Activated CD4-positive, alpha-beta memory T cell treated with anti-CD3 and anti-CD28 coated beads for 36 hours (primary cell): Measurements from ENCODE around the gene CLSTN3. TPM values are rescaled to one million over a fixed set of nuclear protein-coding genes. Genes with fewer than 3 reads are reported as not detected.
A peak's percentile ranks its signal among the peaks of the same experiment; 100 is the strongest.

ENCODE experiments used
- CTCF ChIA-PET: fragments of 350-600 bp; sonication (Branson Sonifier 250); formaldehyde crosslinking; loops from one replicate; lab custom pipeline; 2021; ENCODE audit warnings: antibody characterized with exemption, inconsistent platforms; lab: Charles Lee
- POLR2A ChIA-PET: fragments of 350-600 bp; sonication (Branson Sonifier 250); formaldehyde crosslinking; loops from one replicate; lab custom pipeline; 2021; ENCODE audit warnings: antibody characterized with exemption; lab: Charles Lee
- DNase-seq: peaks from one replicate; pipeline ENCODE4 v3.0.0-alpha.2; 2020
- H3K27ac Mint-ChIP-seq: one replicate; pipeline ENCODE4 v1.8.0; 2021; ENCODE audit warnings: mixed read lengths
- H3K27me3 Mint-ChIP-seq: one replicate; pipeline ENCODE4 v1.8.0; 2021; ENCODE audit warnings: mixed read lengths
- H3K36me3 Mint-ChIP-seq: one replicate; pipeline ENCODE4 v1.8.0; 2021; ENCODE audit warnings: mixed read lengths
- H3K4me1 Mint-ChIP-seq: one replicate; pipeline ENCODE4 v1.8.0; 2021; ENCODE audit warnings: low read depth, mixed read lengths
- H3K4me3 Mint-ChIP-seq: one replicate; pipeline ENCODE4 v1.8.0; 2021; ENCODE audit warnings: mild to moderate bottlenecking, mixed read lengths
- H3K9me3 Mint-ChIP-seq: one replicate; pipeline ENCODE4 v1.8.0; 2021; ENCODE audit warnings: mixed read lengths
- intact Hi-C: fragments of 100-400 bp; cut with micrococcal nuclease; formaldehyde crosslinking; loops from one replicate; pipeline ENCODE4 v1.15.1; 2023
- total RNA-seq, 2 experiments: library from RNA; stranded (reverse); gene quantifications; one replicate each; pipeline ENCODE4 v1.2.3, GENCODE V29; 2021

The CLSTN3 gene
- total RNA-seq, 2 experiments from 2014 or later = 40.1 to 44.7 TPM

GRCh38 chr12:7129287-7129871 lies 792 bp upstream of the CLSTN3 start:
- no peaks in the 10 kb centered on the region for H3K9me3 Mint-ChIP-seq
- no peak for DNase-seq
- H3K36me3 Mint-ChIP-seq = no peaks in the 10 kb centered on the region
- H3K27ac Mint-ChIP-seq = no peak overlapping the region
- no peaks in the 10 kb centered on the region for H3K27me3 Mint-ChIP-seq
- POLR2A ChIA-PET = no interaction called here
- peak overlapping the region; percentile 87 for H3K4me3 Mint-ChIP-seq
- H3K4me1 Mint-ChIP-seq = peaks cover 28% of the 10 kb centered on the region
- CTCF ChIA-PET = interaction anchor here (1.0 to 1.1 kb wide), 2 partner anchors 16 to 111 kb away, joined by 3 to 5 read pairs; partner anchors contain the start of gene LPCAT3
- intact Hi-C loops = no loop called here

- intact Hi-C loops = loop anchor here (1.0 to 5.0 kb wide), 3 partner anchors 23 to 506 kb away; partner anchors contain the start of gene LPCAT3
- ChIA-PET CTCF (interaction anchor here (0.7 to 1.7 kb wide), 5 partner anchors 10 to 23 kb away, joined by 3 to 9 read pairs (median 4); no protein-coding TSS in a partner anchor), POLR2A (interaction anchor here (1.3 kb wide), 1 partner anchor 187 kb away, joined by 5 read pairs; the partner anchor contains the start of genes C12orf57 and RNU7-1)
- H3K9me3 Mint-ChIP-seq = no peaks in the 10 kb centered on the region
- H3K27me3 Mint-ChIP-seq = no peaks in the 10 kb centered on the region
- H3K36me3 Mint-ChIP-seq = peaks cover 8% of the 10 kb centered on the region
- DNase-seq = peak; percentile 79
- H3K4me1 Mint-ChIP-seq = peaks cover 28% of the 10 kb centered on the region
- H3K27ac Mint-ChIP-seq = peak overlapping the region; percentile 65
- peak overlapping the region; percentile 87 for H3K4me3 Mint-ChIP-seq
Measured at GRCh38 chr12:7130701-7131501, 730 bp downstream of the CLSTN3 start.

GRCh38 chr12:7131502-7131866 lies 1.3 kb downstream of the CLSTN3 start:
- ChIA-PET POLR2A (interaction anchor here (1.3 kb wide), 1 partner anchor 188 kb away, joined by 5 read pairs; the partner anchor contains the start of genes C12orf57 and RNU7-1), CTCF (interaction anchor here (1.6 to 1.7 kb wide), 3 partner anchors 9 to 22 kb away, joined by 4 to 9 read pairs (median 4); no protein-coding TSS in a partner anchor)
- intact Hi-C loops = loop anchor here (5.0 kb wide), 2 partner anchors 114 to 506 kb away; partner anchors contain the start of gene LPCAT3
- Mint-ChIP-seq H3K36me3 (peaks cover 10% of the 10 kb centered on the region), H3K9me3 (no peaks in the 10 kb centered on the region), H3K4me1 (peaks cover 28% of the 10 kb centered on the region), H3K4me3 (peak overlapping the region; percentile 87), H3K27ac (peak overlapping the region; percentile 59), H3K27me3 (no peaks in the 10 kb centered on the region)
- peak; percentile 73 for DNase-seq

GRCh38 chr12:7134396-7135166 lies 4.4 kb downstream of the CLSTN3 start:
- DNase-seq = no peak
- no peaks in the 10 kb centered on the region for H3K27me3 Mint-ChIP-seq
- no peaks in the 10 kb centered on the region for H3K9me3 Mint-ChIP-seq
- H3K4me3 Mint-ChIP-seq = no peak overlapping the region
- H3K27ac Mint-ChIP-seq = no peak overlapping the region
- CTCF ChIA-PET = interaction anchor here (1.0 kb wide), 1 partner anchor 10 kb away, joined by 4 read pairs; no protein-coding TSS in a partner anchor
- H3K36me3 Mint-ChIP-seq = peaks cover 22% of the 10 kb centered on the region
- H3K4me1 Mint-ChIP-seq = peaks cover 21% of the 10 kb centered on the region
- intact Hi-C loops = loop anchor here (5.0 kb wide), 2 partner anchors 117 to 503 kb away; partner anchors contain the start of gene LPCAT3
- POLR2A ChIA-PET = no interaction called here

- no peak overlapping the region for H3K27ac Mint-ChIP-seq
- ChIA-PET POLR2A (no interaction called here), CTCF (no interaction called here)
- no peaks in the 10 kb centered on the region for H3K27me3 Mint-ChIP-seq
- H3K36me3 Mint-ChIP-seq = peaks cover 22% of the 10 kb centered on the region
- H3K4me3 Mint-ChIP-seq = no peak overlapping the region
- H3K4me1 Mint-ChIP-seq = peaks cover 17% of the 10 kb centered on the region
- no peaks in the 10 kb centered on the region for H3K9me3 Mint-ChIP-seq
- intact Hi-C loops = no loop called here
- DNase-seq = no peak
Measured at GRCh38 chr12:7136071-7136470, 5.9 kb downstream of the CLSTN3 start.

GRCh38 chr12:7136676-7137075 lies 6.5 kb downstream of the CLSTN3 start:
- intact Hi-C loops = no loop called here
- no peak for DNase-seq
- CTCF ChIA-PET = no interaction called here
- H3K27me3 Mint-ChIP-seq = no peaks in the 10 kb centered on the region
- H3K4me1 Mint-ChIP-seq = peaks cover 13% of the 10 kb centered on the region
- no peaks in the 10 kb centered on the region for H3K9me3 Mint-ChIP-seq
- H3K36me3 Mint-ChIP-seq = peaks cover 26% of the 10 kb centered on the region
- H3K4me3 Mint-ChIP-seq = no peak overlapping the region
- no peak overlapping the region for H3K27ac Mint-ChIP-seq
- POLR2A ChIA-PET = no interaction called here

- H3K4me3 Mint-ChIP-seq = no peak overlapping the region
- DNase-seq = no peak
- H3K27me3 Mint-ChIP-seq = no peaks in the 10 kb centered on the region
- intact Hi-C loops = no loop called here
- POLR2A ChIA-PET = no interaction called here
- H3K27ac Mint-ChIP-seq = no peak overlapping the region
- H3K36me3 Mint-ChIP-seq = peaks cover 29% of the 10 kb centered on the region
- no peaks in the 10 kb centered on the region for H3K9me3 Mint-ChIP-seq
- CTCF ChIA-PET = interaction anchor here (0.7 kb wide), 1 partner anchor 488 kb away, joined by 3 read pairs; no protein-coding TSS in a partner anchor
- peaks cover 6% of the 10 kb centered on the region for H3K4me1 Mint-ChIP-seq
Measured at GRCh38 chr12:7137908-7138307, 7.7 kb downstream of the CLSTN3 start.

GRCh38 chr12:7139200-7139599 lies 9.0 kb downstream of the CLSTN3 start:
- peaks cover 29% of the 10 kb centered on the region for H3K36me3 Mint-ChIP-seq
- ChIA-PET POLR2A (no interaction called here), CTCF (interaction anchor here (0.9 kb wide), 1 partner anchor 30 kb away, joined by 3 read pairs; no protein-coding TSS in a partner anchor)
- intact Hi-C loops = no loop called here
- peaks cover 6% of the 10 kb centered on the region for H3K4me1 Mint-ChIP-seq
- H3K27ac Mint-ChIP-seq = no peak overlapping the region
- H3K9me3 Mint-ChIP-seq = no peaks in the 10 kb centered on the region
- DNase-seq = no peak
- H3K27me3 Mint-ChIP-seq = no peaks in the 10 kb centered on the region
- H3K4me3 Mint-ChIP-seq = no peak overlapping the region

GRCh38 chr12:7141351-7142005 lies 11.3 kb downstream of the CLSTN3 start:
- POLR2A ChIA-PET = interaction anchor here (0.6 kb wide), 1 partner anchor 443 kb away, joined by 4 read pairs; no protein-coding TSS in a partner anchor
- Mint-ChIP-seq H3K27ac (no peak overlapping the region), H3K4me1 (peaks cover 6% of the 10 kb centered on the region), H3K36me3 (peaks cover 24% of the 10 kb centered on the region), H3K27me3 (no peaks in the 10 kb centered on the region), H3K4me3 (no peak overlapping the region), H3K9me3 (no peaks in the 10 kb centered on the region)
- intact Hi-C loops = loop anchor here (1.0 kb wide), 1 partner anchor 47 kb away; no protein-coding TSS in a partner anchor
- no peak for DNase-seq
- CTCF ChIA-PET = interaction anchor here (1.0 to 2.3 kb wide), 6 partner anchors 13 to 496 kb away, joined by 3 to 10 read pairs (median 6); no protein-coding TSS in a partner anchor

- Mint-ChIP-seq H3K4me3 (no peak overlapping the region), H3K4me1 (peaks cover 6% of the 10 kb centered on the region), H3K27me3 (no peaks in the 10 kb centered on the region), H3K9me3 (no peaks in the 10 kb centered on the region), H3K27ac (no peak overlapping the region), H3K36me3 (peaks cover 26% of the 10 kb centered on the region)
- DNase-seq = peak; percentile 70
- intact Hi-C loops = loop anchor here (1.0 kb wide), 1 partner anchor 46 kb away; no protein-coding TSS in a partner anchor
- ChIA-PET POLR2A (interaction anchor here (0.6 to 0.7 kb wide), 2 partner anchors 124 to 443 kb away, joined by 3 to 4 read pairs; partner anchors contain the start of gene LPCAT3), CTCF (interaction anchor here (1.0 to 2.3 kb wide), 5 partner anchors 12 to 496 kb away, joined by 4 to 10 read pairs (median 7); no protein-coding TSS in a partner anchor)
Measured at GRCh38 chr12:7142056-7142644, 12.0 kb downstream of the CLSTN3 start.
